CD4-positive, alpha-beta T cell (primary cell): ENCODE measurements around the gene MALSU1. TPM values are rescaled to one million over a fixed set of nuclear protein-coding genes. Genes with fewer than 3 reads are reported as not detected.

Source experiments
- ATAC-seq: fragments of 200-7000 bp; cut with Tn5 transposase; one replicate; pipeline ENCODE4 v1.10.0; 2022; ENCODE audit warnings: mild to moderate bottlenecking; ENCODE audit not compliant: poor library complexity
- CTCF ChIA-PET: fragments of 350-600 bp; sonication (Branson Sonifier 250); formaldehyde crosslinking; loops from one replicate; lab custom pipeline; 2021; ENCODE audit warnings: antibody characterized with exemption, inconsistent platforms; lab: Charles Lee
- POLR2A ChIA-PET: fragments of 350-600 bp; sonication (Branson Sonifier 250); formaldehyde crosslinking; loops from one replicate; lab custom pipeline; 2021; ENCODE audit warnings: antibody characterized with exemption, inconsistent platforms; lab: Charles Lee
- DNase-seq, 14 experiments: peaks; one replicate each; pipeline ENCODE4 v3.0.0-alpha.2; 2013 to 2020; ENCODE audit warnings: mixed read lengths in 2 of 14
- H3K27ac ChIP-seq, 2 donors: one replicate each; pipeline versions ENCODE4 v1.5.1 to v1.7.0; 2013; ENCODE audit warnings: low read length in 2 of 2, low read depth in 1 of 2, mild to moderate bottlenecking in 1 of 2
- H3K27me3 ChIP-seq, 2 experiments: 1 replicate in 1 of 2; 2 replicates in 1 of 2; pipeline versions ENCODE4 v1.6.1 to v1.7.0; 2013; ENCODE audit warnings: low read length in 2 of 2, control low read depth in 1 of 2, mild to moderate bottlenecking in 1 of 2, moderate library complexity in 1 of 2; ENCODE audit not compliant: insufficient read depth in 2 of 2, control insufficient read depth in 1 of 2
- H3K36me3 ChIP-seq: one replicate; pipeline ENCODE4 v1.6.1; 2013; ENCODE audit warnings: low read length, control low read depth; ENCODE audit not compliant: insufficient read depth
- H3K4me1 ChIP-seq: one replicate; pipeline ENCODE4 v1.6.1; 2013; ENCODE audit warnings: low read length, control low read depth; ENCODE audit not compliant: insufficient read depth
- H3K4me3 ChIP-seq: one replicate; pipeline ENCODE4 v1.5.1; 2013; ENCODE audit warnings: mild to moderate bottlenecking, low read length, moderate library complexity
- H3K9me3 ChIP-seq, 2 experiments: 1 replicate in 1 of 2; 2 replicates in 1 of 2; pipeline versions ENCODE4 v1.6.1 to v1.7.0; 2013; ENCODE audit warnings: low read length in 2 of 2, mild to moderate bottlenecking in 2 of 2, control low read depth in 1 of 2, moderate library complexity in 1 of 2; ENCODE audit not compliant: control insufficient read depth in 1 of 2, insufficient read depth in 1 of 2
- H3K27ac Mint-ChIP-seq: one replicate; pipeline ENCODE4 v1.8.0; 2020; ENCODE audit warnings: mixed read lengths
- H3K27me3 Mint-ChIP-seq: one replicate; pipeline ENCODE4 v1.8.0; 2021; ENCODE audit warnings: mixed read lengths
- H3K36me3 Mint-ChIP-seq: one replicate; pipeline ENCODE4 v1.8.0; 2021; ENCODE audit warnings: low read depth, mixed read lengths
- H3K4me1 Mint-ChIP-seq: one replicate; pipeline ENCODE4 v1.8.0; 2021; ENCODE audit warnings: low read depth, mixed read lengths
- H3K4me3 Mint-ChIP-seq: one replicate; pipeline ENCODE4 v1.8.0; 2020; ENCODE audit warnings: mild to moderate bottlenecking, mixed read lengths
- H3K9me3 Mint-ChIP-seq: one replicate; pipeline ENCODE4 v1.8.0; 2020; ENCODE audit warnings: mixed read lengths
- CTCF ChIP-seq: fragments of 200-600 bp; IDR thresholded peaks from one replicate; pipeline ENCODE4 v1.8.0; 2022; ENCODE audit warnings: antibody characterized with exemption, mild to moderate bottlenecking
- intact Hi-C, 2 experiments: fragments of 100-400 bp; cut with DNase I in 1 of 2; cut with micrococcal nuclease in 1 of 2; formaldehyde crosslinking; loops; one replicate each; pipeline versions ENCODE4 v1.15.1 to v1.9.0; 2023 to 2025; cut with DNase I, micrococcal nuclease
- total RNA-seq, 174 experiments: library from RNA in 2 of 174; stranded (reverse) in 2 of 174; gene quantifications; one replicate each; pipeline ENCODE4 v1.2.3 and lab custom pipeline; 2021 to 2026

Gene MALSU1
- total RNA-seq, 2 experiments from 2014 or later = 50.5 to 50.9 TPM

DNA sequence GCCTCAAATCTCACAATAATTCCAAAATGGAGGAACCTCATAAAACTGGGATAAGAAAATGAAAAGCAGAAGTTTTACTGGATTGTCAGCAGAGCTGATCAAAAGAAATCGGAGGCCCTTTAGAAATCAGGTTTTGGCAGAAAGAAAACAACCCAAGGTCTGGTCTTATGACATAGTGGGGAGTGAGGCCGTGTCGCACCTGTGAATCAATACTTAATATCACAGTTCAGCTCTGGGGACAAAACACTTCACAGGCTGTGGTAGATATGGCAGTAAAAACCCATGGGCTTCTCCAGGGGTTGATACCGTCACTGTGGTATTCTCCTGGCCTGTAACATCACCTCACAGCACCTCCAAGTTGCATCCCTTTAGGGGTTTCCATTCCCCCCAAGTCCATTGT lies 6.5 kb upstream of the MALSU1 start:
- DNase-seq = no peak
- no peak for ATAC-seq
- Histone ChIP-seq H3K27ac (no peak overlapping the region), H3K4me1 (peaks cover 13% of the 10 kb centered on the region), H3K4me3 (no peak overlapping the region), H3K9me3 (no peaks in the 10 kb centered on the region), H3K27me3 (no peaks in the 10 kb centered on the region), H3K36me3 (no peaks in the 10 kb centered on the region)
- H3K9me3 Mint-ChIP-seq = no peaks in the 10 kb centered on the region
- POLR2A ChIA-PET = no interaction called here
- H3K27me3 Mint-ChIP-seq = no peaks in the 10 kb centered on the region
- peaks cover 14% of the 10 kb centered on the region for H3K4me1 Mint-ChIP-seq
- H3K36me3 Mint-ChIP-seq = no peaks in the 10 kb centered on the region
- TF ChIP-seq CTCF = no peak
- CTCF ChIA-PET = no interaction called here
- no peak overlapping the region for H3K4me3 Mint-ChIP-seq
- H3K27ac Mint-ChIP-seq = no peak overlapping the region
- intact Hi-C loops = loop anchor here in 1 of 2 experiments (10.0 kb wide), 2 partner anchors 392 to 438 kb away; partner anchors contain the start of gene FAM221A

- no peak overlapping the region for H3K4me3 ChIP-seq
- no peaks in the 10 kb centered on the region for H3K9me3 ChIP-seq
- H3K27ac ChIP-seq = no peak overlapping the region
- peaks cover 15% of the 10 kb centered on the region for H3K4me1 ChIP-seq
- TF ChIP-seq CTCF = no peak
- Mint-ChIP-seq H3K9me3 (no peaks in the 10 kb centered on the region), H3K4me1 (peaks cover 15% of the 10 kb centered on the region), H3K27ac (no peak overlapping the region), H3K36me3 (no peaks in the 10 kb centered on the region), H3K4me3 (no peak overlapping the region), H3K27me3 (no peaks in the 10 kb centered on the region)
- ATAC-seq (no peak), DNase-seq (no peak)
- ChIA-PET CTCF (interaction anchor here (2.1 kb wide), 1 partner anchor 21 kb away, joined by 9 read pairs; no protein-coding TSS in a partner anchor), POLR2A (no interaction called here)
- H3K27me3 ChIP-seq = no peaks in the 10 kb centered on the region
- intact Hi-C loops = loop anchor here in 1 of 2 experiments (10.0 kb wide), 2 partner anchors 391 to 439 kb away; partner anchors contain the start of gene FAM221A
- no peaks in the 10 kb centered on the region for H3K36me3 ChIP-seq
Measured at GRCh38 chr7:23293500-23294073, 5.6 kb upstream of the MALSU1 start.

DNA sequence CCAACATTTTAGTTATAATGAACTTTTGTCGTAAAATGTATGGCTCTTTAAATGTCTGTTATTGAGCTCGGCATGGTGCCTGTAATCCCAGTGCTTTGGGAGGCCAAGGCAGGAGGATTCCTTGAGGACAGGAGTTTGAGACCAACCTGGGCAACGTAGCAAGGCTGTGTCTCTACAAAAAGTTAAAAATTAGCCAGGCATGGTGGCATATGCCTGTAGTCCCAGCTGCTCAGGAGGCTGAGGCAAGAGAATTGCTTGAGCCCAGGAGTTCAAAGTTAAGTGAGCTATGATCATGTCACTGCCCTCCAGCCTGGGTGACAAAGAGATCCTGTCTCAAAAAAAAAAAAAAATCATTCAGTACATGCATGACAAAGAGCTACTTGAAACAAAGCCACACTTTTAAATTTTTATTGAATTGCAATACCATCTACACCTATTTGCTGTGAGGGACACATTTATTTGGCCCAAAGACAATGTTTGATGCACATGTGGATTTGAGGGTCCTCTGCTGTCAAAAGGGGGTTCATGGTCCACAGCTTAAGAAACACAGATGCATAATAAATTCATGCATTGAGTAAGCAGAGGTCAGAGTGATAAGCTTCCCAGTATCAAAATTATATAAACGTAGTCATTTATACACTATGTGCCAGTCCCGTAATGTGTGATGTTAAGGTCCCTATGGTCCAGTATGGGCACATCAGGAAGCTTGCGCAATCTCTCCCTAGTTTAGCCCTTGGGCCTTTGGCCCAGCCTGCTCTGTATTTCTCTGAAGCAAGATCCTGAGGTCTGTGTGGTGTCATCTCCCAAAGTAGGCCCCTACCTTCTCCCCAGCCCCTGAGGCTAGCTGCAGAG lies 4.4 kb upstream of the MALSU1 start:
- Histone ChIP-seq H3K4me1 (peaks cover 15% of the 10 kb centered on the region), H3K27me3 (no peaks in the 10 kb centered on the region), H3K9me3 (no peaks in the 10 kb centered on the region), H3K4me3 (no peak overlapping the region), H3K36me3 (no peaks in the 10 kb centered on the region), H3K27ac (no peak overlapping the region)
- H3K27ac Mint-ChIP-seq = no peak overlapping the region
- peaks cover 24% of the 10 kb centered on the region for H3K4me1 Mint-ChIP-seq
- TF ChIP-seq CTCF = no peak
- ChIA-PET POLR2A (interaction anchor here (1.5 kb wide), 1 partner anchor 22 kb away, joined by 3 read pairs; no protein-coding TSS in a partner anchor), CTCF (interaction anchor here (0.9 to 2.1 kb wide), 2 partner anchors 22 to 110 kb away, joined by 3 to 9 read pairs; no protein-coding TSS in a partner anchor)
- ATAC-seq (no peak), DNase-seq (no peak)
- no peaks in the 10 kb centered on the region for H3K9me3 Mint-ChIP-seq
- H3K4me3 Mint-ChIP-seq = no peak overlapping the region
- H3K27me3 Mint-ChIP-seq = no peaks in the 10 kb centered on the region
- H3K36me3 Mint-ChIP-seq = peaks cover 8% of the 10 kb centered on the region
- intact Hi-C loops = loop anchor here (5.0 to 10.0 kb wide), 8 partner anchors 178 to 1833 kb away; partner anchors contain the start of genes TRA2A (in 2 of the 2), CCDC126 (in 1 of the 2), CYCS (in 1 of the 2) and FAM221A (in 1 of the 2)
